Muscle of arm (tissue), 12 donors: ENCODE data around the gene OSTM1. TPM values are rescaled to one million over a fixed set of nuclear protein-coding genes. Genes with fewer than 3 reads are reported as not detected.

ENCODE experiments used
- polyA plus RNA-seq, 12 donors: library from polyadenylated mRNA; unstranded; fragments of 120-200 nt; gene quantifications; one replicate each; pipeline ENCODE4 v1.2.1, GENCODE V29; 2013; ENCODE audit not compliant: insufficient read length in 12 of 12

The OSTM1 gene
- polyA plus RNA-seq, 12 donors, result 19.4 to 33.0 (median 27.1) TPM; not detected in 1

Other genes starting within 250 kb of the OSTM1 start
- gene SEC63, start 116.5 kb downstream of the OSTM1 start, polyA plus RNA-seq, result 100 to 1,000 TPM in 1 of 12 donors, 10 to 100 TPM in 10, not detected in 1; 55.4 to 129 (median 87.2) TPM
- gene NR2E1, start 91.3 kb upstream of the OSTM1 start, polyA plus RNA-seq, result under 1 TPM in 4 of 12 donors, not detected in 8; 0.08 to 0.19 (median 0.09) TPM
- gene SNX3, start 186.3 kb upstream of the OSTM1 start, polyA plus RNA-seq, result 100 to 1,000 TPM; 209 to 451 (median 258) TPM
- gene AFG1L, start 220.3 kb upstream of the OSTM1 start, polyA plus RNA-seq, result 10 to 100 TPM in 1 of 12 donors, 1 to 10 TPM in 10, not detected in 1; 4.0 to 11.5 (median 5.7) TPM